Activated gamma-delta T cell treated with Interleukin-2 at 50 U/mL for 16 hours (primary cell): ENCODE measurements around the gene CSPG4.
"Not testable (repeated sequence)": the region's sequence is repeated elsewhere in the genome, so short reads cannot be mapped to it uniquely, and the experiment has no call there.

ENCODE experiments used
- DNase-seq: peaks from one replicate; pipeline ENCODE4 v3.0.0-alpha.2; 2020

Gene CSPG4

GRCh38 chr15:75712668-75713337 is at the start of gene CSPG4:
Gene CSPG4, minus strand, starts transcription at chr15:75712848. Its CDS starts 93 bp downstream, at chr15:75712755.
- no peak for DNase-seq

- DNase-seq: not testable (repeated sequence)
Measured at GRCh38 chr15:75762357-75762718, 49.7 kb upstream of the CSPG4 start.

- DNase-seq: no peak
Measured at GRCh38 chr15:75761446-75762356, 49.1 kb upstream of the CSPG4 start.

- no peak for DNase-seq
Measured at GRCh38 chr15:75760704-75761435, 48.2 kb upstream of the CSPG4 start.

- DNase-seq: not testable (repeated sequence)
Measured at GRCh38 chr15:75760131-75760520, 47.5 kb upstream of the CSPG4 start.

- DNase-seq: no peak
Measured at GRCh38 chr15:75759416-75760130, 46.9 kb upstream of the CSPG4 start.

- DNase-seq: peak; percentile 35
Measured at GRCh38 chr15:75758071-75758872, 45.6 kb upstream of the CSPG4 start.

- DNase-seq: not testable (repeated sequence)
Measured at GRCh38 chr15:75754871-75755270, 42.2 kb upstream of the CSPG4 start.

- no peak for DNase-seq
Measured at GRCh38 chr15:75753145-75753544, 40.5 kb upstream of the CSPG4 start.

GRCh38 chr15:75751891-75752290 is 39.2 kb upstream of the CSPG4 start:
- DNase-seq: no peak

- DNase-seq: no peak
Measured at GRCh38 chr15:75751116-75751875, 38.6 kb upstream of the CSPG4 start.

GRCh38 chr15:75750261-75751050 is 37.8 kb upstream of the CSPG4 start:
- DNase-seq: no peak

- no peak for DNase-seq
Measured at GRCh38 chr15:75749820-75750219, 37.2 kb upstream of the CSPG4 start.

GRCh38 chr15:75748882-75749281 is 36.2 kb upstream of the CSPG4 start:
- DNase-seq: peak; percentile 19

GRCh38 chr15:75747121-75747520 is 34.5 kb upstream of the CSPG4 start:
- DNase-seq: not testable (repeated sequence)

GRCh38 chr15:75745305-75745704 is 32.7 kb upstream of the CSPG4 start:
- no peak for DNase-seq

GRCh38 chr15:75742346-75742745 is 29.7 kb upstream of the CSPG4 start:
- not testable (repeated sequence) for DNase-seq

- no peak for DNase-seq
Measured at GRCh38 chr15:75739791-75740190, 27.1 kb upstream of the CSPG4 start.

GRCh38 chr15:75738647-75739325 is 26.1 kb upstream of the CSPG4 start:
- DNase-seq: peak; percentile 84
